SK-N-SH (cell line): ENCODE results near the gene ANKRD12. TPM values are rescaled to one million over a fixed set of nuclear protein-coding genes. Genes with fewer than 3 reads are reported as not detected.

Source experiments
- CTCF ChIA-PET: fragments of 300-600, 350-600 bp; formaldehyde crosslinking; extraction: SDS; loops from one replicate; lab custom pipeline; 2021; lab: Yijun Ruan, JAX
- POLR2A ChIA-PET: fragments of 350-600 bp; sonication (Branson Sonifier 250); formaldehyde crosslinking; extraction: SDS; loops from one replicate; lab custom pipeline; 2020; ENCODE audit warnings: antibody characterized with exemption, inconsistent platforms; lab: Yijun Ruan, JAX
- DNase-seq: peaks from one replicate; pipeline ENCODE4 v3.0.0; 2012
- H2AFZ ChIP-seq: fragments of 200-600 bp; sonication (generic); 2 replicates; pipeline ENCODE4 v1.8.1; 2016; ENCODE audit warnings: antibody characterized with exemption, mild to moderate bottlenecking, low read depth
- H3F3A ChIP-seq: fragments of 200-600 bp; sonication (generic); replicated peaks from 2 replicates; pipeline ENCODE3; 2016; ENCODE audit warnings: antibody characterized with exemption, mild to moderate bottlenecking; ENCODE audit not compliant: insufficient read depth
- H3K27ac ChIP-seq, 2 experiments: fragments of 200-500 bp in 1 of 2; fragments of 200-600 bp in 1 of 2; sonication (Bioruptor generic) in 1 of 2; sonication (generic), shearing (Covaris generic) in 1 of 2; 2 replicates each; pipeline versions ENCODE4 v1.5.1 to v1.6.1; 2014 to 2016; ENCODE audit warnings: low read depth in 2 of 2, inconsistent platforms in 1 of 2, low read length in 1 of 2, mild to moderate bottlenecking in 1 of 2, mixed read lengths in 1 of 2
- H3K27me3 ChIP-seq: fragments of 200-600 bp; sonication (generic), shearing (Covaris generic); 2 replicates; pipeline ENCODE4 v1.6.1; 2016; ENCODE audit warnings: mixed run types; ENCODE audit not compliant: insufficient read depth
- H3K36me3 ChIP-seq, 2 experiments: fragments of 200-500 bp in 1 of 2; fragments of 200-600 bp in 1 of 2; sonication (Bioruptor generic) in 1 of 2; sonication (generic) in 1 of 2; replicated peaks in 1 of 2; 2 replicates each; pipeline versions ENCODE3 to v1.5.1; 2014 to 2016; ENCODE audit warnings: low read length in 1 of 2, mild to moderate bottlenecking in 1 of 2; ENCODE audit not compliant: insufficient read depth in 2 of 2, control insufficient read depth in 1 of 2
- H3K4me1 ChIP-seq, 2 experiments: fragments of 200-500 bp in 1 of 2; fragments of 200-600 bp in 1 of 2; sonication (Bioruptor generic) in 1 of 2; sonication (generic), shearing (Covaris generic) in 1 of 2; 2 replicates each; pipeline versions ENCODE4 v1.5.1 to v1.6.1; 2014 to 2016; ENCODE audit warnings: low read depth in 1 of 2, low read length in 1 of 2, mixed run types in 1 of 2; ENCODE audit not compliant: insufficient read depth in 2 of 2, control insufficient read depth in 1 of 2
- H3K4me2 ChIP-seq: fragments of 200-600 bp; sonication (generic), shearing (Covaris generic); 2 replicates; pipeline ENCODE4 v1.6.1; 2017; ENCODE audit warnings: mixed run types
- H3K4me3 ChIP-seq, 2 experiments: fragments of 200-500 bp in 1 of 2; fragments of 200-600 bp in 1 of 2; sonication (Bioruptor generic) in 1 of 2; sonication (generic), shearing (Covaris generic) in 1 of 2; 2 replicates each; pipeline versions ENCODE4 v1.5.1 to v1.8.1; 2014 to 2016; ENCODE audit warnings: low read depth in 2 of 2, inconsistent platforms in 1 of 2, low read length in 1 of 2, mild to moderate bottlenecking in 1 of 2, mixed read lengths in 1 of 2, moderate library complexity in 1 of 2
- H3K79me2 ChIP-seq: fragments of 200-600 bp; sonication (generic); 2 replicates; pipeline ENCODE4 v1.8.1; 2017; ENCODE audit warnings: mild to moderate bottlenecking; ENCODE audit not compliant: insufficient read depth
- H3K9ac ChIP-seq: fragments of 200-600 bp; sonication (generic); 2 replicates; pipeline ENCODE4 v1.6.1; 2017; ENCODE audit warnings: mixed run types
- H3K9me2 ChIP-seq: fragments of 200-600 bp; sonication (generic); 2 replicates; pipeline ENCODE4 v1.6.1; 2017; ENCODE audit warnings: mixed run types
- H3K9me3 ChIP-seq: fragments of 200-600 bp; sonication (generic); 2 replicates; pipeline ENCODE4 v1.6.1; 2017; ENCODE audit warnings: mixed run types, mild to moderate bottlenecking, moderate library complexity
- H4K20me1 ChIP-seq: fragments of 200-600 bp; sonication (generic); 2 replicates; pipeline ENCODE4 v1.6.1; 2017; ENCODE audit warnings: mild to moderate bottlenecking, mixed run types; ENCODE audit not compliant: insufficient read depth
- FOXJ3 ChIP-seq: sonication (generic); formaldehyde crosslinking; IDR thresholded peaks from 2 replicates; pipeline ENCODE4 v1.5.1; 2020; ENCODE audit warnings: mild to moderate bottlenecking, missing genetic modification reagents
- PBX3 ChIP-seq: IDR thresholded peaks from 2 replicates; pipeline ENCODE4; 2012
- RCOR1 ChIP-seq: fragments of 150-350 bp; IDR thresholded peaks from 2 replicates; pipeline ENCODE4 v1.6.1; 2017; ENCODE audit warnings: antibody characterized with exemption, low read length
- SMC3 ChIP-seq: IDR thresholded peaks from 2 replicates; pipeline ENCODE4 v1.6.1; 2012; ENCODE audit warnings: low read depth, low read length, improper control_type of control experiment
- TEAD4 ChIP-seq: IDR thresholded peaks from 2 replicates; pipeline ENCODE4 v1.4.0; 2012; ENCODE audit warnings: mild to moderate bottlenecking, borderline replicate concordance; ENCODE audit not compliant: insufficient read depth
- USF2 ChIP-seq: fragments of 150-350 bp; IDR thresholded peaks from 2 replicates; pipeline ENCODE4 v1.6.1; 2017; ENCODE audit warnings: antibody characterized with exemption, low read length, low read depth, borderline replicate concordance
- WGBS: methylation state at CpG from one replicate; pipeline ENCODE4 v1.1.6; 2017; ENCODE audit warnings: low lambda C conversion rate; 5-methylcytosine and 5-hydroxymethylcytosine counted together
- polyA plus RNA-seq, 3 experiments: library from polyadenylated mRNA; depleted of rRNA; stranded (reverse); fragments of >200 nt; gene quantifications; 2 replicates each; pipeline ENCODE4 v1.2.3, GENCODE V29; 2012
- TF ChIP-seq, protein P1 (sequence below): IDR thresholded peaks from 2 replicates; pipeline ENCODE4 v1.4.0; 2012; ENCODE audit warnings: low read depth, borderline replicate concordance
- TF ChIP-seq, protein P2 (sequence below): IDR thresholded peaks from 2 replicates; pipeline ENCODE4 v1.4.0; 2012; ENCODE audit warnings: low read depth, borderline replicate concordance
- TF ChIP-seq, protein P3 (sequence below): IDR thresholded peaks from 2 replicates; pipeline ENCODE4 v1.6.1; 2012; ENCODE audit warnings: mild to moderate bottlenecking, low read depth, low read length, moderate library complexity

The ANKRD12 gene
- polyA plus RNA-seq, 1 of the 3 experiments (the other 2 are of a cell fraction), result 1.3 TPM

- H2AFZ ChIP-seq, result no peak overlapping the region
- no peak overlapping the region for H3K4me3 ChIP-seq
- WGBS, result 92% methylated on average over 2 of the region's 2 CpGs
- H3K27ac ChIP-seq, result no peak overlapping the region
- CTCF ChIA-PET, result no interaction called here
- no peak overlapping the region for H3K4me2 ChIP-seq
- no peaks in the 10 kb centered on the region for H3K36me3 ChIP-seq
- POLR2A ChIA-PET, result no interaction called here
- no peaks in the 10 kb centered on the region for H4K20me1 ChIP-seq
- H3K9me3 ChIP-seq, result no peaks in the 10 kb centered on the region
- no peak for TF ChIP-seq PBX3
- no peak for TF ChIP-seq TEAD4
- no peak for TF ChIP-seq FOXJ3 (CRISPR knock-in tag)
- TF ChIP-seq, protein P1, sequence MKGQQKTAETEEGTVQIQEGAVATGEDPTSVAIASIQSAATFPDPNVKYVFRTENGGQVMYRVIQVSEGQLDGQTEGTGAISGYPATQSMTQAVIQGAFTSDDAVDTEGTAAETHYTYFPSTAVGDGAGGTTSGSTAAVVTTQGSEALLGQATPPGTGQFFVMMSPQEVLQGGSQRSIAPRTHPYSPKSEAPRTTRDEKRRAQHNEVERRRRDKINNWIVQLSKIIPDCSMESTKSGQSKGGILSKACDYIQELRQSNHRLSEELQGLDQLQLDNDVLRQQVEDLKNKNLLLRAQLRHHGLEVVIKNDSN, result no peak
- TF ChIP-seq, protein P2, sequence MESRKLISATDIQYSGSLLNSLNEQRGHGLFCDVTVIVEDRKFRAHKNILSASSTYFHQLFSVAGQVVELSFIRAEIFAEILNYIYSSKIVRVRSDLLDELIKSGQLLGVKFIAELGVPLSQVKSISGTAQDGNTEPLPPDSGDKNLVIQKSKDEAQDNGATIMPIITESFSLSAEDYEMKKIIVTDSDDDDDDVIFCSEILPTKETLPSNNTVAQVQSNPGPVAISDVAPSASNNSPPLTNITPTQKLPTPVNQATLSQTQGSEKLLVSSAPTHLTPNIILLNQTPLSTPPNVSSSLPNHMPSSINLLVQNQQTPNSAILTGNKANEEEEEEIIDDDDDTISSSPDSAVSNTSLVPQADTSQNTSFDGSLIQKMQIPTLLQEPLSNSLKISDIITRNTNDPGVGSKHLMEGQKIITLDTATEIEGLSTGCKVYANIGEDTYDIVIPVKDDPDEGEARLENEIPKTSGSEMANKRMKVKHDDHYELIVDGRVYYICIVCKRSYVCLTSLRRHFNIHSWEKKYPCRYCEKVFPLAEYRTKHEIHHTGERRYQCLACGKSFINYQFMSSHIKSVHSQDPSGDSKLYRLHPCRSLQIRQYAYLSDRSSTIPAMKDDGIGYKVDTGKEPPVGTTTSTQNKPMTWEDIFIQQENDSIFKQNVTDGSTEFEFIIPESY, result no peak
- TF ChIP-seq SMC3, result no peak
- TF ChIP-seq, protein P3, sequence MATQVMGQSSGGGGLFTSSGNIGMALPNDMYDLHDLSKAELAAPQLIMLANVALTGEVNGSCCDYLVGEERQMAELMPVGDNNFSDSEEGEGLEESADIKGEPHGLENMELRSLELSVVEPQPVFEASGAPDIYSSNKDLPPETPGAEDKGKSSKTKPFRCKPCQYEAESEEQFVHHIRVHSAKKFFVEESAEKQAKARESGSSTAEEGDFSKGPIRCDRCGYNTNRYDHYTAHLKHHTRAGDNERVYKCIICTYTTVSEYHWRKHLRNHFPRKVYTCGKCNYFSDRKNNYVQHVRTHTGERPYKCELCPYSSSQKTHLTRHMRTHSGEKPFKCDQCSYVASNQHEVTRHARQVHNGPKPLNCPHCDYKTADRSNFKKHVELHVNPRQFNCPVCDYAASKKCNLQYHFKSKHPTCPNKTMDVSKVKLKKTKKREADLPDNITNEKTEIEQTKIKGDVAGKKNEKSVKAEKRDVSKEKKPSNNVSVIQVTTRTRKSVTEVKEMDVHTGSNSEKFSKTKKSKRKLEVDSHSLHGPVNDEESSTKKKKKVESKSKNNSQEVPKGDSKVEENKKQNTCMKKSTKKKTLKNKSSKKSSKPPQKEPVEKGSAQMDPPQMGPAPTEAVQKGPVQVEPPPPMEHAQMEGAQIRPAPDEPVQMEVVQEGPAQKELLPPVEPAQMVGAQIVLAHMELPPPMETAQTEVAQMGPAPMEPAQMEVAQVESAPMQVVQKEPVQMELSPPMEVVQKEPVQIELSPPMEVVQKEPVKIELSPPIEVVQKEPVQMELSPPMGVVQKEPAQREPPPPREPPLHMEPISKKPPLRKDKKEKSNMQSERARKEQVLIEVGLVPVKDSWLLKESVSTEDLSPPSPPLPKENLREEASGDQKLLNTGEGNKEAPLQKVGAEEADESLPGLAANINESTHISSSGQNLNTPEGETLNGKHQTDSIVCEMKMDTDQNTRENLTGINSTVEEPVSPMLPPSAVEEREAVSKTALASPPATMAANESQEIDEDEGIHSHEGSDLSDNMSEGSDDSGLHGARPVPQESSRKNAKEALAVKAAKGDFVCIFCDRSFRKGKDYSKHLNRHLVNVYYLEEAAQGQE, result no peak
- no peak for TF ChIP-seq RCOR1
- TF ChIP-seq USF2, result no peak
- TF ChIP-seq, all 33 proteins: peak for 0
- DNase-seq, result no peak
- Histone ChIP-seq H3K9ac (no peak overlapping the region), H3K79me2 (no peaks in the 10 kb centered on the region), H3K27me3 (no peaks in the 10 kb centered on the region), H3K9me2 (no peaks in the 10 kb centered on the region), H3F3A (no peaks in the 10 kb centered on the region), H3K4me1 (no peaks in the 10 kb centered on the region)
Measured at GRCh38 chr18:9322744-9323143, 186.2 kb downstream of the ANKRD12 start.
